Activated T-cell treated with anti-CD3 and anti-CD28 coated beads, Interleukin-2, amount 50 U/mL, for 4 hours (primary cell): ENCODE data around the gene OSM. TPM values are rescaled to one million over a fixed set of nuclear protein-coding genes. Genes with fewer than 3 reads are reported as not detected.

Source experiments
- ATAC-seq, 2 donors: fragments of 200-7000 bp; cut with Tn5 transposase; one replicate each; pipeline ENCODE4 v1.10.0; 2021
- DNase-seq: peaks from one replicate; pipeline ENCODE4 v3.0.0-alpha.2; 2020
- H3K27me3 Mint-ChIP-seq: one replicate; pipeline ENCODE4 v1.8.0; 2021; ENCODE audit warnings: low read depth, mixed read lengths
- H3K36me3 Mint-ChIP-seq: one replicate; pipeline ENCODE4 v1.8.0; 2022; ENCODE audit warnings: mixed read lengths; ENCODE audit not compliant: insufficient read depth
- H3K4me1 Mint-ChIP-seq: one replicate; pipeline ENCODE4 v1.8.0; 2021; ENCODE audit warnings: low read depth, mixed read lengths
- H3K4me3 Mint-ChIP-seq: one replicate; pipeline ENCODE4 v1.8.0; 2021; ENCODE audit warnings: mild to moderate bottlenecking, moderate library complexity, mixed read lengths
- H3K9me3 Mint-ChIP-seq: one replicate; pipeline ENCODE4 v1.8.0; 2021; ENCODE audit warnings: mixed read lengths
- total RNA-seq, 3 donors: library from RNA; stranded (reverse); gene quantifications; one replicate each; pipeline ENCODE4 v1.2.1, GENCODE V29; 2021

Gene OSM
- total RNA-seq, 3 donors from 2014 or later: 18.4 to 30.7 (median 22.2) TPM

GRCh38 chr22:30251711-30252110, 14.9 kb downstream of the OSM start:
- Mint-ChIP-seq H3K4me1 (peaks cover 33% of the 10 kb centered on the region), H3K36me3 (no peaks in the 10 kb centered on the region), H3K4me3 (no peak overlapping the region), H3K27me3 (peaks cover 3% of the 10 kb centered on the region), H3K9me3 (no peaks in the 10 kb centered on the region)
- ATAC-seq: no peak
- DNase-seq: no peak

GRCh38 chr22:30250661-30251267, 15.9 kb downstream of the OSM start:
- Mint-ChIP-seq H3K4me3 (no peak overlapping the region), H3K9me3 (no peaks in the 10 kb centered on the region), H3K4me1 (peaks cover 35% of the 10 kb centered on the region), H3K36me3 (no peaks in the 10 kb centered on the region), H3K27me3 (peaks cover 3% of the 10 kb centered on the region)
- ATAC-seq (peak; percentile 30 to 40), DNase-seq (no peak)

- ATAC-seq: no peak
- Mint-ChIP-seq H3K9me3 (no peaks in the 10 kb centered on the region), H3K36me3 (peaks cover 3% of the 10 kb centered on the region), H3K4me3 (no peak overlapping the region), H3K27me3 (peaks cover 3% of the 10 kb centered on the region), H3K4me1 (peaks cover 39% of the 10 kb centered on the region)
- no peak for DNase-seq
Measured at GRCh38 chr22:30250039-30250565, 16.5 kb downstream of the OSM start.

DNA sequence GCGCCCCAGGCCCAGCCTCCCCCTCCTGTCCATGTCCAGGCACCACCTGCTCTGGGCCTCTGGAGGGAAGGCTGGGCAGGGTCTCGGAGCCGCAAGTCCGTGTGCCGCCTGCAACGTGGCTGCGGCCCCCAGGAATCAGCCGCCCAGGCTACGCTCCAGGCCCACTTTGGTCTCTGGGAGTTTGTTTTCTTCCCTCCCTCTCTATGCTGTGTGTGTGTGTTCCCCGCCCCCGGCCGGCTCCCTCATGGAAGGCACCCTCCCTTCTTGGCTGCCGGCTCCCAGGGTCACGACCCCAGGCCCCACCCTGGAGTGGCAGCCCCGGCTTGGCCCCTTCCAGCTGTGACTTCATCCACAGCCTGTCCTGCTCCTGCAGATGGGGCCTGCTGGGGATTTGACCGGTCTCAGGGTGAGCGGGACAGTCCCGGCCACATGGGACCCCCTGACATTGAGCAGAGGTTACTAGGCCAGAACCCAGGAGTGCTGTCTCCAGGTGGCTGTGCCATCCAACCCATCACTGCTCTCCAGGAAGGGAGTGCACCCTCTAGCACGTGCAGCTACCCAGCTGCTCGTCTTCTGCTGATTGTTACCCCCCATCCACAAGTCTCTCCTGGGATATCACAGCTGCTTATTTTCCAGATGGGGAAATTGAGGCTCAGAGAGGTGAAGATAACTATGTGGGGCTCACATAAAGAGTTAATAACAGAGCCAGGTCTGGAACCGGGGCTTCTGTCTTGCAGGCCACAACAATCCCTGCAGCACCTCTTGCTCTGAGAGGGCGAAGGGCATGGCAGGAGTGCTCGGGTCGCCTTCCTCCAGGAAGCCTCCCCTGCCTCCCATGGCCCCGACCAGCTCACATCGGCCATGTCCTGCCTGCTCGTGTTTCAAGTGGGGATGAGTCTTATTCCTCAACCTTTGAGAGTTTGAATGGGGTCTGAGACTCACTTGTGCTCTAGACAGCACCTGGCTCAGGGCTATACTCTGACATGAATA, 17.3 kb downstream of the OSM start:
- Mint-ChIP-seq H3K4me1 (peaks cover 43% of the 10 kb centered on the region), H3K4me3 (peak overlapping the region; percentile 58), H3K36me3 (peaks cover 7% of the 10 kb centered on the region), H3K27me3 (peaks cover 3% of the 10 kb centered on the region), H3K9me3 (no peaks in the 10 kb centered on the region)
- DNase-seq: no peak
- no peak for ATAC-seq

DNA sequence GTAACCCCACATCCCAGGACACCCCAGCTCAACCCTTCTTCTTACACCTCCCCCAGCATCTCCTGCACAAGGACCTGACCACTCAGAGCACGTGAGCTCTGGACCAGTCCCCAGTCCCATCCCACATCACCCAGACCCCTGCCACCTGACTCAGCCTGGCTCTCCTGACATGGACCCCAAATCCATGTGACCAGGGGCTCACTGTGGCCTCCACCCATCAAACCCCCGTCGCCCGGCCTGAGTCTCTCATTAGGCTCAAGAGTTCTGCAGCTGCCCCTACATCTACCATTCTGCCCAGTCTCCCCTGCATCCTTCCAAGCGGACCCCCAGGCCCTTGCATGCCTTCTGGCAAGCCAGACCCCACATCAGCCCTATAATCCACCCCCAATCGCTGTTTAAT, 18.2 kb downstream of the OSM start:
- Mint-ChIP-seq H3K4me1 (peaks cover 50% of the 10 kb centered on the region), H3K9me3 (no peaks in the 10 kb centered on the region), H3K4me3 (peak overlapping the region; percentile 58), H3K36me3 (peaks cover 15% of the 10 kb centered on the region), H3K27me3 (peaks cover 3% of the 10 kb centered on the region)
- no peak for DNase-seq
- ATAC-seq: no peak

DNA sequence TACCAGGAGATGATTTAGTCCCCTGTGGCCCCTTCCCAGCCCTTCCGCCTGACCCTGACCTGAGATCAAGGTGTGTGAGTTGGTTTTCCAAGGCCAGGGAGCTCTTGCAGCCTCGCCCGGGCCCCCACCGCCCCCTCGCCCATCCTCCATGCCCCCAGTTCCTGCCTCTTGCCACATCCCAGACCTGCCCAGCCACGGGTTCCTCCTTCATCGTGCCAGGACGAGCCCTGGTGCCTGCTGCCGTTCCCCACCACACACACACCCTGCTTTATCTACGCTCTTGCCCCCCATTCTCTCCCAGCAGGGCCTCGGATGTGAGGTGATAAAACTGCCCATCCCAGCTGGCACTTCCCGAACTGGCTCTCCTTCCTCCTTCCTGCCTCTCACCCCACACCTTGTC, 18.7 kb downstream of the OSM start:
- DNase-seq (no peak), ATAC-seq (no peak)
- H3K4me1 Mint-ChIP-seq: peaks cover 50% of the 10 kb centered on the region
- H3K4me3 Mint-ChIP-seq: peak overlapping the region; percentile 35
- no peaks in the 10 kb centered on the region for H3K9me3 Mint-ChIP-seq
- peaks cover 18% of the 10 kb centered on the region for H3K36me3 Mint-ChIP-seq
- H3K27me3 Mint-ChIP-seq: peaks cover 3% of the 10 kb centered on the region

GRCh38 chr22:30247561-30247960, 19.1 kb downstream of the OSM start:
- peak overlapping the region; percentile 92 for H3K4me3 Mint-ChIP-seq
- peaks cover 49% of the 10 kb centered on the region for H3K4me1 Mint-ChIP-seq
- DNase-seq (no peak), ATAC-seq (no peak)
- peaks cover 3% of the 10 kb centered on the region for H3K27me3 Mint-ChIP-seq
- H3K9me3 Mint-ChIP-seq: no peaks in the 10 kb centered on the region
- peaks cover 22% of the 10 kb centered on the region for H3K36me3 Mint-ChIP-seq

DNA sequence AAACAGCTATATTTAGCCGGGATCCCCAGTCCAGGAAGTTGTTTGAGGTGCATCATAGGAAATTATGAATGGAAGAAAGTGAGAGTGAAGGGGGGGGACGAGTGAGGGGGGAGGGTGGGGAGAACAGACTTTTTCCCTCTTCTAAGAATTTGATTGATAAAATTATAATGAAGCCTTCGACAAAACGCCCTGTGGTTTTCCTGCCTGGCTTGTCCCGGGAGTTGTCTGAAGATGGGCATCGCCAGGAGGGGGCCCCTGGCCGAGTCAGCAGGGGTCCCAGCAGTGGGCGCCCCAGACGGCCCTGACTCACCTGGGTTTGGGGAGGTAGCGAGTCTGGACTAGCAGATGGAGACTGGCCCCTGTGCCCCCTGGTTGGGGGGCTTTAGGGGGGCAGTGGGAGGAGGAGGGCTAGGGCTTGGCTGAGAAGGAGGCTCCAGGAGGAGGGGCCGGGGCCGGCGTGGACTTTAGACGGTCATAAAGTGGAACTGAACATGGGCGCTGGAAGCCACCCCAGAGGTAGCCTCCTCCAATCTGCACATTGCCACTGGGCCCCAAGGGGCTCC, 19.8 kb downstream of the OSM start:
- peaks cover 3% of the 10 kb centered on the region for H3K27me3 Mint-ChIP-seq
- peak overlapping the region; percentile 92 for H3K4me3 Mint-ChIP-seq
- peaks cover 23% of the 10 kb centered on the region for H3K36me3 Mint-ChIP-seq
- no peaks in the 10 kb centered on the region for H3K9me3 Mint-ChIP-seq
- DNase-seq: no peak
- H3K4me1 Mint-ChIP-seq: peaks cover 49% of the 10 kb centered on the region
- peak; percentile 5 to 10 for ATAC-seq

DNA sequence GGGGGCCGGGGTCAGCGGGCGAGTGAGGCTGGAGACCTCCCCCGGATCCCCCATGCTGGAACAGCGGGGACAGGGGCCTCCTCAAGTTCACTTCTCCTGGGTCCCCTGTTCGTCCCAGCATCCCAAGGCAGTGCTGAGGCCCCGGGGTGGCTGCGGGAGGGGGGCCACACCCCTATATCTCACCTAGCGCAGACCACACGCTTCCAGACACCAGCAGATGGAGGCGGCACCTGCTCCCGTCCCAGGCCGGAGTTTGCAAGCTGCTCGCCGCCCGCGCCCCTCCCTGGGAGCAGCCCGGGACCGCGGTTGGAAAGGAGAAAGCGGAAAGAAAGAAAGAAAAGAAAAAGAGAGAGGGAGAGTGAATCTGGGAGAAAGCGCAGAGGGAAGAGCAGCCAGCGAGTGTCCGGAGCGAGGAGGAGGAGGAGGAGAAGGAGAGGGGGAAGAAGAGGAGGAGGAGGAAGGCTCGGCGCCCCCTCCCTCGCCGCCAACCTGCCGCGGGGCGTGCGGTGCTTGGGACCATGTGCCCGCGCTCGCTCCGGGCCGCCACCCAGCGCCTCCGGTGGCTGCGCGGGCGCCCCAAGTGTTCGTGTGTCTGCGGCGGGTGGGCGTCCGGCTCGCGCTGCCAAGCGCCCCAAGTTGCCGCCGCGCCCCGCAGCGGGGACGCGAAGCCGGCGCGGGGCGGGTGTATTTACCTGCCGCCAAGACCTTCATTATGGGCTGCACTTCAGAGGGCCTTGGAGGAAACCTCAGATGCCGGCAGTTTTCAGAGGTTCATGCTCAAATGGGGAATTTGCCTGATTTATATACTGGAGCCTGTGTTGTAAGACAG, 20.5 kb downstream of the OSM start, which contains the start of gene LIF:
Gene LIF (minus strand): TSS at position 775 of the 829 bp plus-strand sequence. CDS start 64 bp downstream, at position 711.
- ATAC-seq (peak; percentile 82 to 83), DNase-seq (peak; percentile 51)
- H3K27me3 Mint-ChIP-seq: peaks cover 3% of the 10 kb centered on the region
- H3K36me3 Mint-ChIP-seq: peaks cover 23% of the 10 kb centered on the region
- H3K9me3 Mint-ChIP-seq: no peaks in the 10 kb centered on the region
- H3K4me3 Mint-ChIP-seq: peak within 1 kb of the TSS; percentile 92
- H3K4me1 Mint-ChIP-seq: peaks cover 47% of the 10 kb centered on the region

DNA sequence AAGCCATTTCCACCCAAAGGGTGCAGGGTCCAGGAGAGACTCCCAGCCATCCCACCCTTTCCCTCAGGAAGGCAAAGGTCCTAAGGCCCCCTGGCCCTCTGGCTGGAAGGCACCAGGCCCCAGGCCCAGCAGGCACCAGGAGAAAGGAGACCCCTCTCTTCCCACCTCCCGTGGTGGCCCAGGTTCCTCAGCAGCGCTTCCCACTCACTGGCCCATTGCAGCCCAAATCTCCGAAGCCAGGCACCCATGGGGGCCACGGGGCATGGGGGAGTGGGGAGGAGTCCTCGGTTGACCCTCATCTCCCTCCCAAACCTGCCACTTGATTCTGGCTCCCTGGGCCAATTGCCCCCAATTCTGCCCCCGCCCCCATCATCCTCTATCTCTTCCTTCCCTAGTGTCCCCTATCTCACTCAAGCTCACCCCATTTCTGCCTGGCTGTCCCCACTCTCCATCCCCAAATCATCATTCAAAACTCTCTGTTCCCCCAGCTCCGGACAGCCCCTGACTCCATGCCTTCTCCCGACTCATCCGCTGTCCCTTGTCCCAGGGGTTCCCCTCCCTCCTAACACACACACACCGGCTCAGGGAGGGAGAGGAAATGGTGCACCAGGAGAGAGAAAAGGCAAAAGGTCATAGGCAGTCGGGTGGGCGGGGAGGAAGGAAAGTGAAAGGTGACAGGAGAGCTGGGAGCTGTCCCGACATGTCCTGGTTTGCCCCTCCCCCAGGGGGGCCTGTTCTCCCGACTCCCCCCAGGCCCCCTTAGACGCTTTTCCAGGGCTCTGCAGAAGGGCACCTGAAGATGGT, 21.3 kb downstream of the OSM start:
- H3K4me3 Mint-ChIP-seq: peak overlapping the region; percentile 92
- peak in 1 of 2 donors; percentile 4 for ATAC-seq
- peaks cover 3% of the 10 kb centered on the region for H3K27me3 Mint-ChIP-seq
- peaks cover 44% of the 10 kb centered on the region for H3K4me1 Mint-ChIP-seq
- no peak for DNase-seq
- H3K9me3 Mint-ChIP-seq: no peaks in the 10 kb centered on the region
- H3K36me3 Mint-ChIP-seq: peaks cover 23% of the 10 kb centered on the region

GRCh38 chr22:30244641-30245040, 22.0 kb downstream of the OSM start:
- peaks cover 23% of the 10 kb centered on the region for H3K36me3 Mint-ChIP-seq
- DNase-seq (no peak), ATAC-seq (no peak)
- no peaks in the 10 kb centered on the region for H3K9me3 Mint-ChIP-seq
- H3K27me3 Mint-ChIP-seq: peaks cover 3% of the 10 kb centered on the region
- H3K4me3 Mint-ChIP-seq: peak overlapping the region; percentile 92
- H3K4me1 Mint-ChIP-seq: peaks cover 41% of the 10 kb centered on the region

DNA sequence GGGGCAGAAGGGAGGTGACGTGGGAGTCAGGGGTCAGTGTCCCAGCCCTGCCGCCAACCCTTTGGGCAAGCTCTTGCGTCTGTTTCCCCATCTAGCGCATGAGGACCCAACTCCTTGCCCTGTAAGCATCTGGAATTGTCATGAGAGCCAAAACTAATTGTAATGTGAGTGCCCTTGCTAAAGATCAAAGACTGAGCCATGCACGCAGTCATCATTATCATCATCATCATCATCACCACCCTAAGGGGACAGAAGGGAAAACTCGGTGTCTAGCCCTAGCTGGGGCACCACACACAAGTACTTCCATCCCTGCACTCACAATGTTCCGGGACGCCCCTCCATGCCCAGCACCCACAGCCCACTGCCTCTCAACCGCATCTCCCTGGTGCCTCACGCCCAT, 22.6 kb downstream of the OSM start:
- DNase-seq: no peak
- H3K9me3 Mint-ChIP-seq: no peaks in the 10 kb centered on the region
- peaks cover 23% of the 10 kb centered on the region for H3K36me3 Mint-ChIP-seq
- H3K4me3 Mint-ChIP-seq: peak overlapping the region; percentile 92
- peaks cover 3% of the 10 kb centered on the region for H3K27me3 Mint-ChIP-seq
- ATAC-seq: no peak
- H3K4me1 Mint-ChIP-seq: peaks cover 41% of the 10 kb centered on the region

- H3K4me3 Mint-ChIP-seq: peak overlapping the region; percentile 92
- H3K27me3 Mint-ChIP-seq: peaks cover 3% of the 10 kb centered on the region
- no peaks in the 10 kb centered on the region for H3K9me3 Mint-ChIP-seq
- peaks cover 40% of the 10 kb centered on the region for H3K4me1 Mint-ChIP-seq
- peaks cover 24% of the 10 kb centered on the region for H3K36me3 Mint-ChIP-seq
- no peak for DNase-seq
- ATAC-seq: no peak
Measured at GRCh38 chr22:30243661-30244060, 23.0 kb downstream of the OSM start.
